Measurements from ENCODE around the gene ARID1B. TPM values are rescaled to one million over a fixed set of nuclear protein-coding genes. Genes with fewer than 3 reads are reported as not detected.

The ARID1B gene
- total RNA-seq, 1 experiment from 2014 or later = 86.3 TPM

DNA sequence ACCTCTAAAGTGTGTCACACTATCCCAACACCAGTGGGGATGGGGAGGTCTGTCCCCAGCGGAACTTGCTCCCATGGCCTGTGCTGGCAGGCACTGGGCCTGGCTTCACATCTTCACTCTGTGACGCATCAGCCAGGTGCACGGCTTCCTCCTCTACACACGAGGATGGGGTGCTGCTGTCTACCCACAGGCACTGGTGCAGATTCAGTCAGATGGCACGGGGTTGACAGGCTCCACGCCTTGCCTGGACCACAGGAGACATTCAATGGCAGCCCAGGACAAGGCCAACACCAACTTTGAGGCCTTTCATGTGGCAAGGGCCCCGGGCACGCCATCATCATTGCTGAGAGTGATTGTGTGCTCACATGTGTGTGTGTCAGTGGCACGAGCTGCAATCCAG, 453.7 kb downstream of the ARID1B start:
- no peak for DNase-seq (ENCODE audit: low spot score)
- intact Hi-C loops (cut with micrococcal nuclease; ENCODE audit: unreplicated experiment) = no loop called here
- H3K9me3 ChIP-seq (ENCODE audit: low read depth, low read length, poor library complexity, severe bottlenecking) = no peaks in the 10 kb centered on the region
- no peaks in the 10 kb centered on the region for H3K4me1 ChIP-seq (ENCODE audit: insufficient read depth, low read length, poor library complexity, severe bottlenecking)
- no peaks in the 10 kb centered on the region for H3K36me3 ChIP-seq (ENCODE audit: insufficient read depth, low read length, poor library complexity, severe bottlenecking)
- CTCF ChIA-PET = no interaction called here
- TF ChIP-seq EZH2 (IDR thresholded peaks at IDR 0.05; ENCODE audit: borderline replicate concordance, low read depth, low read length, poor library complexity, severe bottlenecking) = no peak
- TF ChIP-seq, protein P1, sequence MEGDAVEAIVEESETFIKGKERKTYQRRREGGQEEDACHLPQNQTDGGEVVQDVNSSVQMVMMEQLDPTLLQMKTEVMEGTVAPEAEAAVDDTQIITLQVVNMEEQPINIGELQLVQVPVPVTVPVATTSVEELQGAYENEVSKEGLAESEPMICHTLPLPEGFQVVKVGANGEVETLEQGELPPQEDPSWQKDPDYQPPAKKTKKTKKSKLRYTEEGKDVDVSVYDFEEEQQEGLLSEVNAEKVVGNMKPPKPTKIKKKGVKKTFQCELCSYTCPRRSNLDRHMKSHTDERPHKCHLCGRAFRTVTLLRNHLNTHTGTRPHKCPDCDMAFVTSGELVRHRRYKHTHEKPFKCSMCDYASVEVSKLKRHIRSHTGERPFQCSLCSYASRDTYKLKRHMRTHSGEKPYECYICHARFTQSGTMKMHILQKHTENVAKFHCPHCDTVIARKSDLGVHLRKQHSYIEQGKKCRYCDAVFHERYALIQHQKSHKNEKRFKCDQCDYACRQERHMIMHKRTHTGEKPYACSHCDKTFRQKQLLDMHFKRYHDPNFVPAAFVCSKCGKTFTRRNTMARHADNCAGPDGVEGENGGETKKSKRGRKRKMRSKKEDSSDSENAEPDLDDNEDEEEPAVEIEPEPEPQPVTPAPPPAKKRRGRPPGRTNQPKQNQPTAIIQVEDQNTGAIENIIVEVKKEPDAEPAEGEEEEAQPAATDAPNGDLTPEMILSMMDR (conservative IDR thresholded peaks at IDR 0.05; ENCODE audit: low read depth, low read length) = no peak
- no TSS peak for BruUV-seq (replicated peaks)
- POLR2A ChIA-PET (ENCODE audit: low non-redundant PET) = no interaction called here
- peaks cover 7% of the 10 kb centered on the region for H3K27me3 ChIP-seq (replicated peaks; ENCODE audit: insufficient read depth, low read depth, low read length, poor library complexity)
- no peak overlapping the region for H3K27ac ChIP-seq (ENCODE audit: low read depth, low read length, poor library complexity, severe bottlenecking)
- no peak overlapping the region for H3K4me3 ChIP-seq (ENCODE audit: low read depth, low read length, poor library complexity, severe bottlenecking)

DNA sequence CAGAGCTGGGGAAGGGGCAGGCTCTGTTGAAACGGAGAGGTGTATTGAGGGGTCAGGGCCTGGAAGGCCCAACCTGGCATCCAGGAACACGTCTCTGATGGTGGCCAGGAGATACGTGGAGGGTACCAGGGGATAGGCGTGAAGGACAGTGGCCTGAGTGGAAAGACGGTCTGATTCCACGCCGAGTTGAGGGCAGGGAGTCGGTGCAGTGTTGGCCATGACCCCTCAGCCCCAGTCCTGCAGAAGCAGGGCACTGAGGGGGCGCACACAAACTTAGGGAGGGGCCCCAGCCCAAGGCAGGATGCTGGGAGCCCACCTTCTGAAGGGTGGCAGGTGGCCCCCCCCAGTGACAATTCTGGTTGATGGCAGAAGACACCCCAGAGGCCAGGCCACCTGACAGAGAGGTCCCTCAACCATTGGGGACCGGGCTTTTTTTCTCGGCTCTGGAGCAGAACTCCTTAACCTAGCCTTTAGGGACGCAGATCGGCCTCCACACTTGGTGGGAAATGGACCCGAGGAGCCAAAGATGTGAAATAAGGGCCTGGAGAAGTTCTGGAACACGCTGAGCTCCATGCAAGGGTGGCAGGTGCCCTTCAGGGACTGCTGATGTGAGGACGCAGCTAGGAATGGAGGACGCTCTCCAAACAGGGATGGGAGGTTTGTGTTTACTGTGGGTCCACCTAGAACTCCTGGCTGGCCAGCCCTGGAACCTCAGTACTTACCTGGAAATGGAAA, 455.1 kb downstream of the ARID1B start:
- no peak for DNase-seq (ENCODE audit: low spot score)
- Histone ChIP-seq H3K4me1 (ENCODE audit: insufficient read depth, low read length, poor library complexity, severe bottlenecking) (no peaks in the 10 kb centered on the region), H3K4me3 (ENCODE audit: low read depth, low read length, poor library complexity, severe bottlenecking) (no peak overlapping the region), H3K9me3 (ENCODE audit: low read depth, low read length, poor library complexity, severe bottlenecking) (no peaks in the 10 kb centered on the region), H3K36me3 (ENCODE audit: insufficient read depth, low read length, poor library complexity, severe bottlenecking) (no peaks in the 10 kb centered on the region), H3K27me3 (replicated peaks; ENCODE audit: insufficient read depth, low read depth, low read length, poor library complexity) (peaks cover 21% of the 10 kb centered on the region), H3K27ac (ENCODE audit: low read depth, low read length, poor library complexity, severe bottlenecking) (no peak overlapping the region)
- ChIA-PET CTCF (no interaction called here), POLR2A (ENCODE audit: low non-redundant PET) (no interaction called here)
- intact Hi-C loops (cut with micrococcal nuclease; ENCODE audit: unreplicated experiment) = no loop called here
- BruUV-seq (replicated peaks) = no TSS peak
- TF ChIP-seq, protein P1 (conservative IDR thresholded peaks at IDR 0.05; ENCODE audit: low read depth, low read length) = no peak
- no peak for TF ChIP-seq EZH2 (IDR thresholded peaks at IDR 0.05; ENCODE audit: borderline replicate concordance, low read depth, low read length, poor library complexity, severe bottlenecking)

DNA sequence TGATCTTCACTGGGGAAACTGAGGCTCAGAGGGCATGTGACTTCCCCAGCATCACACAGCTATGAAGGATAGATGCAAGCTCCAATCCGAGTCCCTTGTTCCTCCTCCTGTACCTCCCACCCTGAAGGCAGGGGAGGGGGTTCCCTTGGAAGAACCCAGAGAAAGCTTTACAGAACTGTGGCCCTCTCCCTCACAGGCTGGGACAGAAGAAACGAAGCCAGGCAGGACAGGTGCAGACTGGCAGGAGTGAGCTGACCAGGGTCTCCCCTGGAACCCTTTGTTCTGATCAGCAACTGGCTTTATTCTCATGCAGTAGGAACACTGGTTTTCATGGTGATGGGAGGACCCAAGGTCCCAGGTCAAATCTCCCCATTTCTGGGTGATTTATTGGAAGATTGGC, 456.0 kb downstream of the ARID1B start:
- CTCF ChIA-PET = no interaction called here
- Histone ChIP-seq H3K27ac (ENCODE audit: low read depth, low read length, poor library complexity, severe bottlenecking) (no peak overlapping the region), H3K4me3 (ENCODE audit: low read depth, low read length, poor library complexity, severe bottlenecking) (no peak overlapping the region), H3K9me3 (ENCODE audit: low read depth, low read length, poor library complexity, severe bottlenecking) (no peaks in the 10 kb centered on the region), H3K4me1 (ENCODE audit: insufficient read depth, low read length, poor library complexity, severe bottlenecking) (no peaks in the 10 kb centered on the region), H3K27me3 (replicated peaks; ENCODE audit: insufficient read depth, low read depth, low read length, poor library complexity) (peaks cover 21% of the 10 kb centered on the region), H3K36me3 (ENCODE audit: insufficient read depth, low read length, poor library complexity, severe bottlenecking) (no peaks in the 10 kb centered on the region)
- no peak for TF ChIP-seq EZH2 (IDR thresholded peaks at IDR 0.05; ENCODE audit: borderline replicate concordance, low read depth, low read length, poor library complexity, severe bottlenecking)
- TF ChIP-seq, protein P1 (conservative IDR thresholded peaks at IDR 0.05; ENCODE audit: low read depth, low read length) = no peak
- DNase-seq (ENCODE audit: low spot score) = no peak
- intact Hi-C loops (cut with micrococcal nuclease; ENCODE audit: unreplicated experiment) = no loop called here
- POLR2A ChIA-PET (ENCODE audit: low non-redundant PET) = no interaction called here
- BruUV-seq (replicated peaks) = no TSS peak
